GM19240 (cell line): Measurements from ENCODE around the gene SMIM41.

Experiments used
- DNase-seq: peaks from one replicate; pipeline ENCODE4 v3.0.0; 2011; ENCODE audit warnings: low spot score; ENCODE audit not compliant: insufficient read length

The SMIM41 gene

DNA sequence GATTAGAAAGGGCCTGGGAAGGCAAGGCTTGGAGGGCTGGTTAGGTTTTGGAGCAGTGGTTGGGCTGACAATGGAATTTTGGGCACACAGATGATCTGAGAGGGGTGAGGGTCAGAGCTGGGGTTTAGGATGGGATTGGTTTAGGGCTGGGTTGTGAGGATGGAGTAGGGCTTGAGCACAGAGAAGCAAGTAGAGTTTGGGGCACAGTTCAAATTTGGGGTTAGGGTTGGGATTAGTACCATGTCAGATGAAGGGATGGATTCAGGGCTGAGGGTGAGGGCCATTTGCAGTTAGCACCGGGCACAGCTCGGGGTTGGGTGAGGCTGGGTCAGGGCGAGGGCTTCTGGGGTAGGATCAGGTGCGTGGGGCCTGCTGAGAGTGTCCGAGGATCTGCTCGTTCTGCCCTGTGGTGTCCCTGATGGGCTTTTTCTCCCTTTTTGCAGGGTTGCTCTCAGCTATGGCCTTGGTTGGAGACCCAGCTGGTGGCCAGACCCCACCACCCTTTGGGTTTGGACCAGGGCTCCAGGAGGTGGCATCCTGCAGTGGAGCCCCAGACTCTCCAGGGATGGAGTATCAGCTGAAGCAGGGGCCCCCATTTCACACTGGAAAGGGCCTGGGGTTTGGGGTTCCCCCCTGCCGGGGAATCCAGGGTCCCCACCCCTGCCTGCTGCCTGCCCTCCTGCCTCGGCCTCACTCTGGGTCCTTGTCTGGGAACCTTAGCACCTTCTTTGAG lies 66.8 kb downstream of the SMIM41 start:
- no peak for DNase-seq

DNA sequence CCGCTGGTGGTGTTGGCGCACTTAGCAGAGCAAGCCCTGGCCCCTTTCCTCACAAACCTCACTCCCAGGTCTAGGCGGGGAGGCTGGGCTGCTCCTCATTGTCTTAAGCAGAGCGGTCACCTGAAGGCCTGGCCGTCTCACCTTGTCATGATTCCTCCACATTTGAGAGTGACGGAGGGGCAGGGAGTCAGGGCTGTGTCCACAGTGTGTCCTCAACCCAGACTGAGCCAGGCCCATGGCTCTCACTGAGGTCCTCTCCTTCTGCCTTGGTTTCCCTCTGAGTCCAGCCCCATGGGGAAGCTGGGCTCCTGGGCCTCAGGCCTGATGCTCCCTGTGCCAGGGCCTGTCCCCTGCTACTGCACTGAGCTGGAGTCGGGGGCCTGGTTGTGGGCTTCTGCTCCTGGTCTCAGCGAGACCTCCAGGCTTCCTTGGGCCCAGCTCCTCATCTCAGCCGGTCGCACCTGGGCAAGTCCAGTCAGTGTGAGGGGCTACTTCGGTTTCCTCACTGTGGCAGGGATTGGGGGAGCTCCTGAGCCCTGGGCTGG lies 67.4 kb downstream of the SMIM41 start:
- DNase-seq = no peak

DNA sequence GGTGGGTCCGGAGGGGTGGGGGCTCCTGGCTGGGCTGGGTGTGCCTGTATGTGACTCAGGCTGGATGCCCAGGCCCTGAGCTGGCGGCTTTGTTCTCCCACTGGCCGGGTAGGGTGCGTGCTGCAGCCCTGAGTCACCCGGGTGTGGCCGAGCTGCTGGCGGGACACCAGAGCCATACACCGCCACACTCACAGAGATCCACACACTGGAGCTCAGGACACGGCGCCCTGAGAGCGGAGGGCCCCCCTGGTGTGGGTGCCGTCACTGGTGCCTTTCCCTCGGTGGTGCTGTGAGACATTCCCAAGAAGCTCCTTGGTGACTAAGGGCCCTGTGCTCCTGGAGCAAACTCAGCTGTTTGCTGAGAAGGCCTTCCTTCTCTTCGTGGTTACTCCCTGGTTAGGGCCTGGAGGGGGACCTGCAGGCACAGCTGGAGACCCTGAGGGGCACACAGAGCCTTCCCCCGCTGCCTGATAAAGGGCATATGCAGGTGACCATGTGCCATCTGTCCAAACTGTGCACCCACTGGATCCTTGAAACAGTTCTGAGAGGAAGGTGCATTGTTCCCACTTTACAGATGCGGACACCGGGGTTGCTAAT lies 68.0 kb downstream of the SMIM41 start:
- DNase-seq = no peak

DNA sequence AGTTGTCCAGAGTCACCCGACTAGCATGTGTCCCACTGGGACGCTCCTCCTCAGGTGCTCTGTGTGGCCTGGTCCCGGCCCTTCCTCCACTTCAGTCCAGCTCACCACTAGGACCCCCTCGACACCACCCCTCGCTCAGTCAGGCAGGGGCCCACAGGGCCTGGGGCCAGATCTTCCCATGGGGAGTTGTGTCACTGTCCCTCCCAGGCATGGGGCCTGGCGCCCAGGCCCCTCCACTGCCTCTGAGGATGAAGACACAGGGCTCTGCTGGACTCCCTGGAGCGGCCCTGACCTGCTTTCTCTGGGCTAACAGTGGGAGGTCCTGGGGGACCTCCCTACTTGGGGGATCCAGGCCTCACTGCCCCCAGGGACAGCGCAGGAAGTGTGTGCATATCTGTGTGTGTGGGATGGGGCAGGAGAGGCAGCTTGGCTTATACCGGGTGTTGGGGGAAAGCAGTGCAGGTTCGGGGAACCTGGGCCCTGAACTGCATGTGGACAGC lies 68.5 kb downstream of the SMIM41 start:
- DNase-seq = no peak

- DNase-seq = no peak
Measured at GRCh38 chr12:52148464-52149181, 69.1 kb downstream of the SMIM41 start.

DNA sequence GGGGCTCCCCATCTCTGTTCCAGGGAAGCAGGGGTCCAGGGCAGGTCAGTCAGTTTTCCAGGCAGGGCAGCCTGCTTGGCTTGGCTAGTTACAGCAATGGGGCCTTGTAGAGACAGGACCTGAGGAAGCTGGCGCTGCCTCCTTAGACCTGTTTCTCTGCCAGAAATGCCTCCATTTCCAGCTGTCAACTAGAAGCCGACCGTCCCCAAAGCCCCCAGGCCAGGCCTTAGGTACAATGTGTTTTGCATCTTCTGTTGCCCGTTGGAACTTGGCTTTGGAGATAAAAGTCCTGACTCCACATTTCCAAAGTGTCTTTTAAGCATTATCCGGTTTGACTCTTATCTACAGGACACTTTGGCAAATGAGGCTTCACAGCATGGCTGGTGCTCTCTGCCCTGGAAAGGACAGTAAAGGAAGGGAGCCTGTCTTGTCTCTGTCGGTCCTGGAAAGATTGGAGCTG lies 69.7 kb downstream of the SMIM41 start:
- DNase-seq = no peak

DNA sequence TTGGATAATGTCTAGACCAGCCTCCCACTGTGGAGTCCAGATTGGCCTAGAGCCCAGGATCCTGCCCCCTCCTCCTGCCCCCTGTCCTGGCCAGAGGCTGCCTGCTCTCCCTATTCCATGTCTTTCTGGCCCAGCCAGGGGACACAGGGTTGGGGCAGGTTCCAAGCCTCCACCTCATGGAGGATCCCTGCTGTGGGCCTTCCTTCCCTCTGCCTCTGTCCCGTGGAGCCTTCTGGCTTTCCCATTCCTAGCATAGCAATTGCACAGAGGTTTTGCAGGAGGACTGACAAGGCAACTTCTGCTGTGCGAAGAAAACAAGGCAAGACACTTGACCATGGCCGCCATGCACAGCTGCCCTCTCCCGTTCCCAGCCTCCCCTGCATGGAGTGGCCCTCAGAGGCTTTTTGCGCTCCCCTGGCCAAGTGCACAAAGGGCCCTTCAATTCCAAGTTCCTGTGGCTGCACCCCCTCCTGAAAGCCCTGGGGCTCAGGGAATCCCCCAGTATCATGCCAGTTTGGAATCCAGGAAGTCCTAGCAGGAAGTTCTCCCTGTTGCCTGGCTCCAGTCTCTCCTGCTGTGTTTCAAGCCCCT lies 70.2 kb downstream of the SMIM41 start:
- DNase-seq = no peak

GRCh38 chr12:52151153-52151836 lies 71.8 kb downstream of the SMIM41 start:
- no peak for DNase-seq

GRCh38 chr12:52151837-52152783 lies 72.6 kb downstream of the SMIM41 start:
- DNase-seq = peak; percentile 49

DNA sequence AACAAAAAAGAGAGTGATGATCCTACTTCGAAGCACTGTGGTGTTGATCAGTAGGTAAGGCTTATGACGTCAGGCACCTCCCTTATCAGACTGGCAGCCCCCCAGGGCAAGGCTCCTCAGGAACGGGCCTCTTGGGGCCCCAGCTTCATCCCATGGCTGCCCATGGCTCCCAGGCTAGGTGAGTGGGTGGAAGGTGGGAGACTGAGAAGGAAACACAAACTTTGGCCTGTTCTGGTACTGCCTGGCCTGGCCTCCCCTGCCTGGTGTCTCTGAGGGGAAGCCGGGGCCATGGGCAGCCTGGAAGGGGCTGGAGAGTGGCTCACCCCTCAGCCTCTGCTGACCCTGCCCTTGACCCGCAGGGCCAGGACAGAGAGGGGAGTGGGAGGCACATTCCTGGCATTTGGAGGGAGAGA lies 73.4 kb downstream of the SMIM41 start:
- no peak for DNase-seq

- no peak for DNase-seq
Measured at GRCh38 chr12:52155048-52155868, 75.8 kb downstream of the SMIM41 start.

DNA sequence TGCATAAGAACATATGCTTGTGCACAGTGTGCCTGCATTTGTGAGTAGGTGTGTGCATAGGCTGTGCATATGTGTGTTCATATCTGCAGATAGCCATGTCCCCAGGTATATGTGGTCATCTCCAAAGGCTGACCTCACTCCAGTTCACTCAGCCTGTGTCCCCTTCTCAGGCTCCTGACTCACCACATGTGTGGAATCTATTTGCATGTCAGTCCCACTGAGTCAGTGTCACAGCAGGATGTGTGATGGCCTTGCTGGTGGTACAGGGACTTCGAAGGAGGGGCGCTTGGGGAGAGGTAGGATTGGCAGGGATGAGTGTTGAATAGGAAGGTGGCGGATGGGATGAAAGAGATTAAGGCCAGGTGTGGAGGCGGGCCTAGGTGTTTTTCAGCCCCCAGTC lies 76.8 kb downstream of the SMIM41 start:
- DNase-seq = no peak

DNA sequence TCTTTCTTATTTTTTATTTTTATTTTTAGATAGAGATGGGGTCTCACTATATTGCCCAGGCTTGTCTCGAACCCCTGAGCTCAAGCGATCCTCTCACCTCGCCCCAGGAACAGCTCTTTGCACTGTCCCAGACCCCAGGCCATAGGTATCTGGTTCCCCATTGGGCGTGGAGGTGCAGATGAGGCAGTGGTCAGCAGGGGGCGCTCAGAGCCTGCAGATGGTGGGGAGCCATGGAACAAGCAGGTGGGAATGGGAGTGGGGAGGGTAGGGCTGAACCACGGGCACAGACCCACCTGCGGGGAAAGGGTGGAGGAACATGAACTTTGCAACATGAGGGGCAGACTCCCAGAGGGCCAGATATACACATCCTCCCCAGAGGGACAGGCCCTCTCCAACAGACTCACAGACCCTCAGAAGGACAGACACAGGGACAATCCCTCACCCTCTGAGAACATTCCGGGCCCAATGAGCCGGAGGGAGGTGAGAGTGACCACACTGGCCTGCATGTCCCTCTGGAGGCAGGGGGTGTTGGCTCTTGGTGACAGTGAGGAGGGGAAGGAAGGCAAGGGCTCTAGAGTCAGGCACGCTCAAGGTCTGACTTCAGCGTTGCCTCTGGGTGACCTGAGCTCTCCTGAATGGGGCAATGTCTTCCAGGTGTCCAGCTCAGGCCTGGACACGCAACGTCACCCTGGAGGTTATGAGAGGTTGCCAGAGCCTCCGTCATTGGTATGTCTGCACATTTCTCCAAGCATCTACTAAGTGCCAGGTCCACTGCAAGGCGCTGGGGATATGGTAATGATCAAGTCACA lies 77.5 kb downstream of the SMIM41 start:
- peak; percentile 79 for DNase-seq

GRCh38 chr12:52157566-52158150 lies 78.2 kb downstream of the SMIM41 start:
- DNase-seq = no peak
